Caki2 (cell line): Measurements from ENCODE around the gene ZNF25. TPM values are rescaled to one million over a fixed set of nuclear protein-coding genes. Genes with fewer than 3 reads are reported as not detected.
"Not testable (repeated sequence)": the region's sequence is repeated elsewhere in the genome, so short reads cannot be mapped to it uniquely, and the experiment has no call there.

ENCODE experiments used
- DNase-seq: peaks from one replicate; pipeline ENCODE4 v3.0.0-alpha.2; 2015; ENCODE audit warnings: low read depth
- in situ Hi-C: cut with HindIII; loops from 2 replicates; pipeline ENCODE4 v1.10.0; 2016; ENCODE audit warnings: low sequenced_read_pairs, low pct_unique_long_range_greater_than_20kb, mixed read lengths
- total RNA-seq: library from RNA; depleted of rRNA; stranded (reverse); fragments of >200 nt; shearing (Covaris generic); gene quantifications from 2 replicates; pipeline ENCODE4 v1.2.3, GENCODE V29; 2014; ENCODE audit warnings: low replicate concordance; rRNA removed

ZNF25 gene
- 1.7 and 2.6 TPM in 2 replicates for total RNA-seq

- peak; percentile 100 for DNase-seq
- in situ Hi-C loops: no loop called here
Measured at GRCh38 chr10:37976091-37976879, at the start of gene ZNF25. Gene ZNF25 (minus strand): TSS chr10:37976647. CDS start chr10:37971722, 4,925 bp downstream.

GRCh38 chr10:38025283-38025682 lies 48.8 kb upstream of the ZNF25 start:
- in situ Hi-C loops: no loop called here
- no peak for DNase-seq

- DNase-seq, in situ Hi-C loops: not testable (repeated sequence)
Measured at GRCh38 chr10:38019124-38019523, 42.7 kb upstream of the ZNF25 start.

DNA sequence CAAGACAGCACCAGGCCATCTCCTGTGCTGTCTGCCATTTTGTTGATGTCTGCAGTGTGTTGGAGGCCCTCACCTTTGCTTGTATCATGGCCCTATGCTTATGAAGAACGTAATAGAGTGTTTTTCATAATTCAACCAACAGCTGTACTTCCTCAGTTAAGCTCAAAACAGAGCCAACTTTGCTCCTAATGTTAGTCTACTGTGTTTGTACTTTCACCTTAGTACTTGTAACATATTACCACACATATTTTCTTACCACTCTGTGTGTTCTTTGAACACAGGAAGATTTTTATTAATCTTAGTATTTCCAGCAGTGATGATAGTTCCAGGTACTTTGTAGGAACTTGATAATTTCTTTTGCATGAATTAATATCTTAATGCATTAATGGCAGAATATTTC lies 39.9 kb upstream of the ZNF25 start:
- in situ Hi-C loops: no loop called here
- no peak for DNase-seq

DNA sequence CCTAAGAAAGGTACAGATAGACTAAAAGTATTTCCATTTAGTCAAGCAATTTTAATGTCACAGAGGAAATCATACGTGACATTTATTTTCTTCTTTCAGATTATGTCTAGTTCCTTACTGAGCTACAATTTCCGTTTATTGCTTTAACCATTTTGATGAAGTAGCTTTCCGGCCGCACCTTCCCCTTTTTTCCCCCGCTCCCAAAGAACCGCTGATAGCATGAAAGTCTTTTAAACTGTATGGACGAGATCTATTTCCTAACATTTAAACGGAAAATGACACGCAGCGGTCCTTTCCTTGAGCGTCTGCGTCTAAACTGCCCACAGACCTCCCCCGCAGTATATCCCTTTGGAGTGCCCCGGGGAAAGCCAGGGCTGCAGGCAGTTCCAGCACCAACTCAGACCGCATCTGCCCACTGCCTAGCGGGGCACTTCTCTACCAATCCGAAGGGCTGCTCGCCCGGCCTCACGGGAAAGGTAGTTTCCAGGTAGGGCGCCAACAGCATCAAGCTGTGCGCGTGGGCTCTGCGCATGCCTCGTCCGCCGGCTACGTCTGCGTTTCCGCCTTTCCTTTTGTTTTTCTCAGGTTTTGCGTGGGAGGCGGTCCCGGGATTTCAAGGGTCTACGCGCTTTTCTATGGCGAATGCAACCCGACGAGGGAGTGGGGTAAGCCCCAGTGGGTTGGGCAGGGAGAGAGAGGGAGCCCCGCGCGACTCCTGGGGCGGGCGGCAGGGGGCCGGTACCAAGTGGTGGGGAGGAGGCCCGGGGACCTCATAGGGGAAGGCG lies 33.9 kb upstream of the ZNF25 start, which contains the start of gene ZNF33A:
Gene ZNF33A (plus strand): TSS at position 557 of the 785 bp plus-strand sequence. CDS start 1,667 bp downstream, outside the sequence.
- in situ Hi-C loops: no loop called here
- peak; percentile 95 for DNase-seq

DNA sequence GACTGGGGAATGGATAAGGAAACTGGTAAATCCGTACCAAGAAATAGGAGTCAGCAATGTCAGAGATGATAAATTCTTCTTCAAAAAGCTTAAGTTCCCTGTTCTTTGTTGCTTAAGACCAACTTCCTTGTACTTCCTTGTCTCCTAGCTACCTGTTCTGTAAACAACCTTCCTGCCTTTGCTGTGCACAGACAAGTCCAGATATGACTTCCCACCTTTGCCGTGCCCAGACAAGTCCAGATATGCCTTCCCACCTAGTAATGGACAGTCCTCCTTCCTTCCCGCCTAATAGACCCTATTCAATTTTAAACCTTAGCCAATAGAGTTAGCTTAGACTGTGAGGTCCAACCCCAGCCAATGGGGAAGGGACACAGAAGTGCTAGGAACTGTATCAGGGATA lies 31.5 kb upstream of the ZNF25 start:
- no peak for DNase-seq
- in situ Hi-C loops: no loop called here

GRCh38 chr10:38007551-38007950 lies 31.1 kb upstream of the ZNF25 start:
- in situ Hi-C loops: no loop called here
- no peak for DNase-seq

DNA sequence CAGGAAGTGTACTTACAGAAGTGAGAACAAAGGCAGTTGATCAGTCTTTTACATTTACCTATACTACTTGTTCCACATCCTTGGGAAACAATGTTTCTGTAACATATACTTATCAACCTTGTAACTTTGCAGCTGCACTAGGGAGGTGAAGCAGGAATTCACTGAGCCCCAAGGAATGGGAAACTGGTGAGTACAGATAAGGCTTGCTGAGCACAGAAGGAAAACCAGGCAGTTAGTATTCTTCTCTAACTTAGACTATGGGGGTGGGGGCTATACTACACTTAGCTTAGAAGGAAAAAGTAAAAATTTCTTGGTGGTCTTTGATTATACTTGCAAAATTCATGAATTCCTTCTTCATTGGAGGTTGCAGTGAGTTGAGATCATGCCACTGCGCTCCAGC lies 27.1 kb upstream of the ZNF25 start:
- no peak for DNase-seq
- in situ Hi-C loops: no loop called here

DNA sequence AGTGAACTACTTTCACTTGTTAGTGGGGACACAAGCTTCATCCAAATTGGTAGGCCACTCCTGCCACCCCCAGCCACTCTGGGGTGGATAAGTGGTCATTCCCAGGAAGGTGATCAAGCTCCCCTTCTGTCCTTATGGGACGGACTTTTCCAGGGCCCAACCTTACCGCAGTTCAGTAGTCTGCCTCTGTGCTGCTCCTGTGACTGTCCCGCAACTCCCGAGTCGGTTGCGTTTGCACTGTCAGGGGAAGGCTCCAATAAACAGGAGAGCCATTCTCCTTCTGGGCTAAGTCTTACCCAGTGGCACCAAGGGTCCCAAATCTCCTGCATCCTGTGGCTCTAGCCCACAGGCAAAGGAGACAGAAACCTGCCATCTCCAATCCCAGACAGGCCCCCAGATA lies 26.6 kb upstream of the ZNF25 start:
- no peak for DNase-seq
- in situ Hi-C loops: no loop called here

GRCh38 chr10:38000474-38000873 lies 24.0 kb upstream of the ZNF25 start:
- in situ Hi-C loops, DNase-seq: not testable (repeated sequence)

DNA sequence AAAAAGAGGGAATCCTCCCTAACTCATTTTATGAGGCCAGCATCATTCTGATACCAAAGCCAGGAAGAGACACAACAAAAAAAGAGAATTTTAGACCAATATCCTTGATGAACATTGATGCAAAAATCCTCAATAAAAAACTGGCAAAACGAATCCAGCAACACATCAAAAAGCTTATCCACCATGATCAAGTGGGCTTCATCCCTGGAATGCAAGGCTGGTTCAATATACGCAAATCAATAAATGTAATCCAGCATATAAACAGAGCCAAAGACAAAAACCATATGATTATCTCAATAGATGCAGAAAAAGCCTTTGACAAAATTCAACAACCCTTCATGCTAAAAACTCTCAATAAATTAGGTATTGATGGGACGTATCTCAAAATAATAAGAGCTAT lies 22.5 kb upstream of the ZNF25 start:
- DNase-seq, in situ Hi-C loops: not testable (repeated sequence)

DNA sequence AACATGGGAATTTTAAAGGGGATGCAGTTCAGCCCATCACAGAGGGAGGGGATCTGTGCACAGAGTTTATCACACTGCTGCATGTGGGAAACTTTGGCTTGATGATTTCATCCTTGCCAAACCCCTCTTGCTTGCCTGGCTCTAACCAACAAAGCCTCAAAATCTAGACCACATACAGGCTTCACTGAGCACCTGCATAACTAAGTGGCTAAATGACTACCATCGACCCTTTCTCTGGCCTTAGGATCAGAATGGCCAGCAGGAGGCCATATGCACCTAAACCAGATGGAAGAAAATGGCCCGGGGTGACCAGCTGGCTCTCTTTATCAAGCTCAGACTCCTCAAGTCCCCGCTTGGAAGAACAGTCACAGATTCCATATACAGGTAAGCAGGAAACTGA lies 15.6 kb upstream of the ZNF25 start:
- in situ Hi-C loops: no loop called here
- no peak for DNase-seq

DNA sequence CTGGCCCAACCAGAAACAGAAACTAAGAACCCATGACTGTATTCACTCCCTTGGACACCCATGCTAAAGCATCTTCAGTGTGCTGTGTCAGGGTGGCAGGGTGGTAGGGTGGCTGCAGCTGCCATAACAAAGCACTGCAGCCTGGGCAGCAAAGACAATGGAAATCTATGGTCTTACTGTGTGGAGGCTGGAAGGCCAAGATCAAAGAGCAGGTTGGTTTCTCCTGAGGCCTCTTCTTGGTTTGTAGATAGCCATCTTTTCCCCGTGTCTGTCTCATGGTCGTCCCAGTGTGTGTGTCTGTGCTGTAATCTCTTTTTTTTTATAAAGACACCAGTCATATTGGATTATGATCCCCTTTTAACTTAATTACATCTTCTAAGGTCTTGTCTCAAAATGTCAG lies 15.2 kb upstream of the ZNF25 start:
- in situ Hi-C loops: no loop called here
- no peak for DNase-seq

- no peak for DNase-seq
- in situ Hi-C loops: no loop called here
Measured at GRCh38 chr10:37976880-37977203, 395 bp upstream of the ZNF25 start.

- in situ Hi-C loops: no loop called here
Measured at GRCh38 chr10:37975401-37975991, 951 bp downstream of the ZNF25 start.

DNA sequence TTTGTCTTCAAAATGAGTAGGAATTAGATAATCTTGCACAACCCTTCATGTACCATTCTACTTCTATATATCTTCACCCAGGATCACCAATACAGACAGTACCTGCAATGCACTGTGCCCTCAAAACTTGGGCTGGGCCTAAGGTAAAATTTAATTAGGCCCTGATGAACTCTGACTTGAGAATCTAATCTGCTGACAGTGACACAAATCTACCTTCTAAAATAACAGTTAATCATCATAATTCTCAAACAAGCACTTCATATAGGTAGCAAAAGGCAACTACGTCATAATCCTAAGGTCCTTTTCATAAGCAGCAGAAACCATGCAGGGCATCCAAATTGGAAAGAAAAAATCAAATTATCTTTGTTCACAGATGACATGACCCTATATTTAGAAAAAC lies 4.1 kb downstream of the ZNF25 start:
- in situ Hi-C loops: no loop called here
- DNase-seq: no peak

More at GRCh38 chr10:37975401-37975991, 951 bp downstream of the ZNF25 start:
- DNase-seq: peak; percentile 36

GRCh38 chr10:37965006-37965405 lies 11.4 kb downstream of the ZNF25 start:
- DNase-seq: no peak
- in situ Hi-C loops: no loop called here

GRCh38 chr10:37960591-37961137 lies 15.8 kb downstream of the ZNF25 start:
- no peak for DNase-seq

GRCh38 chr10:37957841-37958240 lies 18.6 kb downstream of the ZNF25 start:
- no peak for DNase-seq
- in situ Hi-C loops: no loop called here

More at GRCh38 chr10:37960591-37961137, 15.8 kb downstream of the ZNF25 start:
- in situ Hi-C loops: no loop called here
